NCI-H2029 treated with DMSO at 0.1 percent for 48 hours (cell line): ENCODE data around the gene IL1A.

Experiments used
- DNase-seq: peaks from one replicate; lab custom pipeline; 2025; lab: John Stamatoyannopoulos, UW

The IL1A gene

DNA sequence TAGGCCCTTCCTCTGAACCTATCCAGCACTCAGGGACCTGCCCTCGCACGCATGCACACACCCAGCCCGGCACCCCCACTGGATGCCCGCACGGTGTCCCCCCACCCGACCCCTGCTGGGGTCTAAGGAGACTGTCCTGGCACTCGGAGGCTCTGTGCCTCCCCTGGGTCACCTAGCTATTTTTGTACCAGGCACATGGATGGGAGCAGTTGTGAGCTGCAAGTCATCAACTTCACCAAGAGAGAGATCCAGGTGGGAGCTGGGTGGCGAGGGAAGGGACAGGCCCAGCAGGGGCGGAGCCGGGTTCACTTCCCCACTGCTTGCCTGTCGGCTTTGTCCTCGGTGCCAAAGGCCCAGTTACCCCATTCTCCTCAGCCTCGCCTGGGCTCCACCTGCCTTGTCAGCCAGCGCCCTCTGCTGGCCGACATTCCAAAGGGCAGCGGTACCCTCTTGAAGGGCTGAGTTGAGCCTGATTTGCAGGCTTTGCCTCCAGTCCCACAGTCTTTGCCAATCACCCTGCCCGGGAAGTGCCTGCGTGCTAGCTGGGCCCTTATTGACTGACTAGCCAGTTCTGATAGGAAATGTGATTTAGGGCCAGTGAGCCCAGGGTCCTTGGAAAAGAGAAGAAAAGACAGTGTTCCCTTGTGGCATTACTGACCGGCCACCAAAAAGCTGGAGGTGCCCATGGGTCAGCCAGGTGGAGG is 57.7 kb downstream of the IL1A start:
- peak; percentile 73 for DNase-seq

DNA sequence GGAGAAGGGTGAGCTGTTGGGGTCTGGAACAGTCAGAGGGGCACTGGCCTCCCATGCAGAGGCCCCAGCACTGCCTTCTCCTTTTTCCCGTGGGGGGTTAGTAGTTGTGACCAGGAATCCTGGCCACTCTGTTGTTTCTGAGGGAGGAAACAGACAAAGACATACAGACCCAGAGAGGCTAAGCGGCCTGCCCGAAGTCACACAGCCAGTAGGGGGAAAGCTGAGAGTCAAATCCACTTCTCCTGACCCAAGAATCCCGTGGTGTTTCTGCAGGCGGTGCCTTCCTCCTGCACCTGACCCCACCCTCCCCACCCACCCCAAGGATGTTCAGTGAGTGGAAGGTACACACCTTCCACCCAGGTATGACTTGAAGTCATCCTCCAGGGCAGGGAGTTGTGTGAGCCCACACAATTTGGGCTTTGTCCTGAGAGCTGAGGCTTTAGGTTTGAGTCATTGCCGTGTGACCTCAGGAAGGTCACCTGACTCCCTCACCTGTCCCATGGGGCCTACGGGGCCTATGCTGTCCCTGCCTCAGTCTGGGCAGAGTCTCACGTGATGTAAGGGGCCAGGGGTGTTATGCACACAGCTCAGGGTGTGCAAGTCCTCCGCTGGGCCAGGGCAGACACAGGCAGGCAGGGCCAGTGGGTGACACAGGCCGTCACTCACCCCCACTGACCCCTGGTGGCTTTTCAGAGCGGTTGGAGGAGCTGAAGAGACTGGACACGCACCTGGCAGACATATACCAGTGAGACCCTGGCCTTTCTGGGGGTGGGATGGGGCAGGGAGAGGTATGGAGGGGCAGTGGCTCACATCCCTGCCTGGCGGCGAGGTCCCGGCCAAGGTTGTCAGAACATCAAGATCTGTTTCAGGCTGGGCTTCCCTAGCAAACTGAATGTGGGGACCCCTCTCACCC is 58.5 kb downstream of the IL1A start:
- no peak for DNase-seq

DNA sequence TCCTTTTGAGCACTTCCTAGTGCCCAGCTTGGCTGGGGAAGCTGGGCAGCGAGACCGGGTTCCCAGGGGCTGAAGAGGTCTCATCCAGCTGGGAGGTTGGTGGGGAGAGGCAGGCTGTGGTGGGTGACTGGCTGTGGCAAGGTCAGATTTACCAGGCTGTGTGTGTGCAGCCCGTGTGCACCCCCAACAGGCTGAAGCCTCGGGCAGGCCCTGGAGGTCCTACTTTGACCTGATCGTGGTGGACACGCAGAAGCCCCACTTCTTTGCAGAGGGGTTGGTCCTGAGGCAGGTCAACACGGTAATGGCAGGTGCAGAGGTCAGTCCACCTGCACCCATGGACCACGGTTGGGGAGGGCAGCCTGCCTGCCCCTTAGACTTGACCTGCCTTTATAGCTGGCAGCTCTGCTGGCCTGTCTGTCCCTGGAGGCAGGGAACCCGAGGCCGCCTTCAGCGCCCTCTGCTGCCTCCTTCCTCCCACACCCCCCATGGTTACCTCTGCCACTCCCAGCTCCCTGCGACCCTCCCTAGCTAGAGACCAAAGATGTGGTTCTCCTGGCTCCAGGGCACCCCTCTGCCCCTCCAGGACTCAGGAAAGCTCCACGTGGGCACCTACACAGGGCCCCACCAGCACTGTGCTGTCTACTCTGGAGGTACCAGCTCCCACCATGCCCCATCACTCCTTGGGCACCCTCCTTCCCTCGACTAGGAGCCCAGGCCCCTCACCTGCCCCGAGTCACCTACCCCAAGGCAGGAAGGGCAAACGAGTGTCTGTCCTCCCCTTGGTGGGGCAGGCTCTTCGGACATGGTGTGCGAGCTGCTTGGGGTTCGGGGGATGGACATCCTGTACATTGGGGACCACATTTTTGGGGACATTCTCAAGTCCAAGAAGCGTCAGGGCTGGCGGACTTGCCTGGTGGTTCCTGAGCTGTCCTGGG is 59.4 kb downstream of the IL1A start:
- no peak for DNase-seq

DNA sequence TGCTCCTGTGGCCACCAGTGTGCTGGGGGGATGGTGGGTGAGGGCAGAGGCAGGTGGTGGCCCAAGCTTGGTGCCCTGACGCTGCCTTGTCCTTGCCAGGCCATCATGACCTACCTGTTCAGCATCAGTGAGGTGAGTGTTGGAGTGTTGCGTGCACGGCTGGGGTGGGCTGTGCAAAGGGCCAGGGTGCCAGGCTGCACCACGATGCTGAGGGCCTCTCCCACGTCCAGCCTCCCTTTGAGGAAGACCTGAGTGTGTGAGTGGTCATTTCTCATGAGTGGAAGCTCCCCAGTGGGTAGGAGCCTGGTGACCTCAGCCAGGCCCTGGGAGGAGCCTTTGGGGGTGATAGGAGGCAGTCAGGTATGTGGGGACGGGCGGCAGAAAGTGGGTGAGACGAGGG is 60.3 kb downstream of the IL1A start:
- no peak for DNase-seq
